ENCODE measurements around the gene DUS4L. TPM values are rescaled to one million over a fixed set of nuclear protein-coding genes. Genes with fewer than 3 reads are reported as not detected.

The DUS4L gene
- total RNA-seq, 2 experiments from 2014 or later = 8.1 to 8.9 TPM

Other genes starting within 250 kb of the DUS4L start
- gene GPR22, start 93.9 kb upstream of the DUS4L start, total RNA-seq = not detected
- gene COG5, start 51 bp upstream of the DUS4L start, total RNA-seq = 10 to 100 TPM; 40.1 to 45.3 TPM
- 10 to 100 TPM; 49.1 to 52.5 TPM for gene BCAP29, start 16.3 kb downstream of the DUS4L start, total RNA-seq
- gene SLC26A4, start 96.9 kb downstream of the DUS4L start, total RNA-seq = 10 to 100 TPM; 10.9 to 12.2 TPM
- gene CBLL1, start 180.2 kb downstream of the DUS4L start, total RNA-seq = 10 to 100 TPM; 44.0 to 50.5 TPM
- gene SLC26A3, start 239.3 kb downstream of the DUS4L start, total RNA-seq = not detected